ENCODE data around the gene DHX34.
"Not testable (repeated sequence)": the region's sequence is repeated elsewhere in the genome, so short reads cannot be mapped to it uniquely, and the experiment has no call there.

Gene DHX34

DNA sequence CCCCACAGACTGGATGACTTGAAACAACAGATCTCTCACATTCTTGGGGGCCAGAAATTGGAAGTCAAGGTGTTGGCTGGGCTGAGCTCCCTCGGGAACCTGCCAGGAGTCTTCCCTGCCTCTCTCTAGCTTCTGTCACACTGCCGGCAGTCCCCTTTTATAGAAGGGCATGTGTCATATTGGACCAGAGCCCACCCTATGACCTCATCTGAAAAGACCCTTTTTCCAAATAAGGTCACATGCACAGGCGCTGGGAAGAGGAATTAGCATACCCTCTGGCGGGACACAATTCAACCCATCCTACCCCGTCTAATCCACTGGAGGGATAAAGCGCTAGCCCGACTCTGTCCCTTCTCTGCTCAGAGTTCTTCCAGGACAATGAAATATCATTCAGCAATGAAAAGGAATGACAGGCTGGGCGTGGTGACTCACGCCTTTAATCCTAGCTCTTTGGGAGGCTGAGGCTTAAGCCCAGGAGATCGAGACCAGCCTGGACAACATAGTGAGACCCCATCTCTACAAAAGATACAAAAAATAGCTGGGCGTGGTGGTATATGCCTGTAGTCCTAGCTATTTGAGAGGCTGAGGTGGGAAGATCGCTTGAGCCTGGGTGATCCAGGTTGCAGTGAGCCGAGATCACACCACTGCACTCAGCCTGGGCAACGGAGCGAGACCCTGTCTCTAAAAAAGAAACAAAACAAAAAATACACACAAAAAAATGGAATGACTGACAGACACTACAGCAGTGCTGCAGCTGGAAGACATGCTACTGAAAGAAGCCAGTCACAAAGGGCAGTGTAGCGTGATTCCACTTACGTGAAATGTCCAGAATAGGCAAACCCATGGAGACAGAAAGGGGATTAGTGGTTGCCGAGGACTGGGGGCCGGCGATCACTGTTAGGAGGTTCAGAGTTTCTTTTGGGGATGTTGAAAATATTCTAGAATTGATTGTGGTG lies 41.7 kb downstream of the DHX34 start:
- DNase-seq: no peak

DNA sequence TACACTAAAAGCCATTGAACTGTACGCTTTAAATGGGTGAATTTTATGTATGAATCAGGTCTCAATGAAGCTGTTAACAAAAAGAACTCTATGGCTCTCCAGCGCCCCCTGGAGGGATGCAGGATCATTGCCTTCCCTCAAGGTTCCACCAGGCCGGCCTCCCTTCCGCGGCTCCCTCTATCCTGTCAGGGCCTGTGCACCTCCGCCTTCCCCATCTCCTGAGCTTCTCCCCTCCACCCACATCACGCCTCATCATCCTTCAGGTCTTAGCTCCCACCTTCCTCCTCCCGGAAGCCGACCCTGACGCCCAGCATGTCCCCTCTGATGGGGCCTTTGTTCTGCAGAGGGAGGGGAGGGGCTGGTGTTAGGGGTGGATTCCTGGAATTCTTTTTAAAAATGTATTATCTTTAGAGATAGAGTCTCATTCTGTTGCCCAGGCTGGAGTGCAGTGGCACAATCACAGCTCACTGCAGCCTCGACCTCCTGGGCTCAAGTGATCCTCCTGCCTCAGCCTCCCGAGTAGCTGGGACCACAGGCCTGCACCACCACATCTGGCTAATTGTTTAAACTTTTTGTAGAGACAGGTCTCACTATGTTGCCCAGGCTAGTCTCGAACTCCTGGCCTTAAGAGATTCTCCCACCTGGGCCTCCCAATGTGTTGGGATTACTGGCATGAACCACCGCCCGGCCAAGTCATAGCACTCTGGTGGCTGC lies 42.6 kb downstream of the DHX34 start:
- DNase-seq: peak; percentile 73

DNA sequence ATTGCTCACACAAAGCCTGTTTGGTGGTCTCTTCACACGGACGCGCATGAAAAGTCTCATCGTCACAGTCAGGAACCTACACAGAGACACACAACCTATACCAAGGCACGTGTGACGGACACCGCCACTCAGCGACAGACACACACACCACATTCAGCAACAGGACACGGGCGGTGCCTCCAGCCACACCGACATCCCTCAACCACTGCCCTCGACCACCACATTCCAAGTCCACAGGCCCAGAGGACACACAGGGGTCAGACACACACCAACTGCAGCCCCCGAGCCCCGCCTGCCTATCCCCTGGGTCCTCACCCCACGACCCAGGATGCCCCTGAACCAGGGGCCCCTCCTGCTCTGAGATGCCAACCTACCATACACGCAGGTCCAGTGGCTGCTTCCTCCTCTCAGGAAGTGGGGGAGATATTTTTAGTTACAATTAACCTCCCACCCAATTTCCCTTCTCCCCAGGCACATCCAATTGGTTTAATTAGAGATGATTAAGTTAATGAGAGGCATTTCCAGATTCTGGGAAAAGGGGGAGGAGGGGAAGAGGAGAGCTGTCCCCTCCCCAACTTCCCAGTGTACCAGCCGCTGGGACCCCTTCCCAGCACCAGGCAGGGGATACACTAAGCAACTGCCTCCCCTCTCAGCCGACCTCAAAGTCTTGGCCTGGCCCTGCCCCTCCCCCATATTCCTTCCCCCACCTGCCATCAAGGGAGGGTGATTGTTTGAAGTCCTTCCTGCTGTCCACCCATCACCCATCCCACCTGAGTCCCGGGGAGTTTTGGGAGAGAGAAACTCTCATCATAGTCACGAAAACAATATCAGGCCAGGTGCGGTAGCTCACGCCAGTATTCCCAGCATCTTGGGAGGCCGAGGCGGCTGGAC lies 49.8 kb downstream of the DHX34 start:
- no peak for DNase-seq

DNA sequence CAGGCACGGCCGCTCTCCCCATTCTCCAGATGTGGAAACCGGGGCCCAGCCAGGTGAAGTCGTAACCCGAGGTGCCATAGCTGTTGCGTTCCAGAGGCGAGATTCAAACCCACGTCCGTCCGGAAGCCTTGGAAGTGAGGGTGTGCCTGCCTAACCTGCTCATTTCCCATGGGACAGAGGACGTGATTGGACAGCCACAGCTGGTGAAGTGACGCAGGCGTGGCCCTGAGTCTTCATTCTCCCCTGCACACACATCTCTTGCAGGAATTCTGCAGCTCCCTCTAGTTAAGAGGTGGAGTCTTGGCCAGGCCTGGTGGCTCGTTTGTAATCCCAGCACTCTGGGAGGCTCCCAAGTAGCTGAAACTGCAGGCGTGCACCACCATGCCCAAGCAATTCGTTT lies 53.4 kb downstream of the DHX34 start:
- DNase-seq: no peak

DNA sequence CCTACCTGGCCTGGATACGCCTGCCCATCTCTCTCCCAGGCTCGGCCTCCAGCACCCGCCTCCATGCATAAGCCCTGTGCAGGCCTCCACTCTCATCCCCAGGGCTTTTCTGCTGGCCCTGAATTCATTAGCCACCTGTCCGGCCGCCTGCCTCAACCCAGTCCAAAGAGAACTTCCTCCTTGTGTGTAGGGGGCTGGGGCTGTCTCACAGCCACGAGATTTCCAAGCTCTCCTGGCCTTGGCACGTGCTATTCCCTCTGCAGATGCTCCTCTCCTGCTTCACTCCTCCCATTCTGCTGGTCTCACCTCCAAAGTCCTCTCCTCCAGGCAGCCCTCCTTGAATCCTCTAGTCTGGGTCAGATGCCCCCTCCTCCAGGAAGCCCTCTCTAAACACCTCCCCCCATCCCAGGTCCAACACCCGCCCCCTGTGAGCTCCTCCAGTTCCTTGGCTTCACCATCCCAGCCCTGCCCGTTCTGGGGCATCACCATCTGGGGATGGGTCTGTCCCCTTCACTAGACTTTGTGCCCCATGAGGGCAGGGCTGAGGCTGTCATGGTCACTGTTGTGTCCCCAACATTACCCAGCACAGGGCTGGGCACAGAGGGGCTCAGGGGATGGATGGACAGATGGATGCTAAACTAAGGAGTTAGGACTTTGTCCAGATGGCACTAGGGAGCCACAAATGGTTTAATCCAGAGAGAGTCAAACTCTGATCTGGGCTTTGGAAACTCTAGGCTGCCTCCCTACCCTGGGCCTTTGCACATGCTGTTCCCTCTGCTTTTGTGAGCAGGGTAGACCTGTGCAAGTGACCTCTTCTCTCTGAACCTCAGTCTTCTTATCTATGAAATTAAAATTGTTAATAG lies 55.5 kb downstream of the DHX34 start:
- no peak for DNase-seq

DNA sequence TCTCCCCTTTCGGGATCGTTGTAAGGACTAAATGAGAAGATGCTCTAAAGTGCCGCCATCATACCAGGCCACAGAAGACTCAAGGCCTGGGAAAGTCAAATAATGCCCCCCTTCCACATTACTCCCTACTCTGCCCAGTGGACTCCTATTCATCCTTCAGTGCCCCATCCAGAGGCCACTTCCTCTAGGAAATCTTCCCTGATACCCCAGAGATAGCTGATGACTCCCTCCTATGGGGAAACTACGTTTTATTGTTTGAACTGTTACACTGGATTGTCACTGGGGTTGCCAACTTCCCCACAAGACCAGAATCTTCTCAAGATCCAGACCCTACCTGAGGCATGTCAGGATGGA lies 56.1 kb downstream of the DHX34 start:
- no peak for DNase-seq

DNA sequence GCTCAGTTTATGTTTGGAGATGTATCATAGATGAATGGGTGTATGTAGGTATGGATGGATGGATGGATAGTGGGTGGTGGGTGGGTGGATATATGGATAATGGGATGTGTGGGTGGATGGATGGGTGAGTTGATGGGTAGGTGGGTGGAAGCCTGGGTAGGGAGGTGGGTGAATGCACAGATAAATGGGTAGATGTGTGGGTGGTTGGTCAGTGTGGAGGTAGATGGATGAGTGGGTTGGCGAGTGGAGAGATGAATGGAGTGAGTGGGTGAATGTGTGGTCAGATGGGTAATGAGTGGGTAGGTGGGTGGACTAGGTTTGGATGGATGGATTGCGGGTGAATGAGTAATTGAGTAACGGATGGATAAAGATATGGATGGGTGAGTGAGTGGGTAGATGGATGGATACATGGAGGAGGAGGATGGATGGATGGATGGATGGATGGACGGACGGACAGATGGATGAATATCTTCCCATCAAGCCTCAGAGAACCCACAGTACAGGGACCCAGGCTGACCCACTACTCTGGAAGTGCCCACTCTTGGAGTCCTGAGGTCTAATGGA lies 56.8 kb downstream of the DHX34 start:
- DNase-seq: no peak

DNA sequence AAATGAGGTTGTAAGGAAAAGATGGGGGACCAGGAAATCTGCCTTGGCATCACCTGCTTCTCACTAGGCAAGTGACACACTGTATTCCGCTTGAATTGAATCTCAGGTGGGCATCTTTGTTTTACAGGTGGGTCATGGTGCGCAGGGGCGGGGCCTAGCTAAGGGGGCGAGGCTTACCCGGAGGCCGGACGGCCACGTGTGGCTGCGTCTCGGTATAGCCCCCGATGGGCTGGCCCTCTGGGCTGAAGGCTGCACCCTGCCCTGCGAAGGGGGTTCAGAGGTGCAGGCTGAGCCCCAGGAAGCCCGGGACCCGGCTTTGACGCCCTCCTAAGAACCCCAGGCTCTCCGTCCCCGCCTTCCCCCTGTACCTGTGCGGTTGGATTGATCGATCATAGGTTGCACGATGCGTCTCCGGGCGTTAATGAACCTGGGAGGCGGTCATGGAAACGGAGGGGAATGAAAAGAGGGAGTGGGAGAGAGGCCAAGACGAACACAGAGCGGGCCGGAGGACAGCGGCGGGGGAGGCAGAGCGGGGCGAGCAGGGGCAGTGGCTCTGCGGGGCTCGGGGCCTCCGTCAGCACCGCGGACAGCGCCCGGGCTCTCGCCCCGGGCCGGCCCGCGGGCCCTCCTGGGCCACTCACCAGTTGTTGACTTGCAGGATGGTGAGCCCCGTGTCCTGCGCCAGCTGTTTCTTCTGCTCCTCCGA lies 57.7 kb downstream of the DHX34 start:
- DNase-seq: no peak

DNA sequence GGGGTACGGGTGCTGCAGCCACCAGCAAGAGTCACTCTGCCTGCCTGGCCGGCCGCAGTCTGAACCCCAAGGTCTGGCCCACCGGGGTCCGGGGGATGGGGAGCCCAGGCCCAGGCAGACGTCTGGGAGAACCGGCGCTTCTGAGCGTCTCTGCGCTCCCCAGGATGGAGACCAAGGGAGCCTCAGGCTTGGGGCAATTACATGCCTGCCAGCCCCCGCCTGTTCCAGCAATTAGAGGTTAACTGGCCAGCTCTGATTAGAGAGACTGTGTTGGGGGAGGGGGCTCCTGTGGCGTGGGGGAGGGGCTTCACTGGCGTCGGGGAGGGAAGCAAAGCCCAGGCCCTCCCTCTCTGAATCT lies 58.3 kb downstream of the DHX34 start:
- no peak for DNase-seq

DNA sequence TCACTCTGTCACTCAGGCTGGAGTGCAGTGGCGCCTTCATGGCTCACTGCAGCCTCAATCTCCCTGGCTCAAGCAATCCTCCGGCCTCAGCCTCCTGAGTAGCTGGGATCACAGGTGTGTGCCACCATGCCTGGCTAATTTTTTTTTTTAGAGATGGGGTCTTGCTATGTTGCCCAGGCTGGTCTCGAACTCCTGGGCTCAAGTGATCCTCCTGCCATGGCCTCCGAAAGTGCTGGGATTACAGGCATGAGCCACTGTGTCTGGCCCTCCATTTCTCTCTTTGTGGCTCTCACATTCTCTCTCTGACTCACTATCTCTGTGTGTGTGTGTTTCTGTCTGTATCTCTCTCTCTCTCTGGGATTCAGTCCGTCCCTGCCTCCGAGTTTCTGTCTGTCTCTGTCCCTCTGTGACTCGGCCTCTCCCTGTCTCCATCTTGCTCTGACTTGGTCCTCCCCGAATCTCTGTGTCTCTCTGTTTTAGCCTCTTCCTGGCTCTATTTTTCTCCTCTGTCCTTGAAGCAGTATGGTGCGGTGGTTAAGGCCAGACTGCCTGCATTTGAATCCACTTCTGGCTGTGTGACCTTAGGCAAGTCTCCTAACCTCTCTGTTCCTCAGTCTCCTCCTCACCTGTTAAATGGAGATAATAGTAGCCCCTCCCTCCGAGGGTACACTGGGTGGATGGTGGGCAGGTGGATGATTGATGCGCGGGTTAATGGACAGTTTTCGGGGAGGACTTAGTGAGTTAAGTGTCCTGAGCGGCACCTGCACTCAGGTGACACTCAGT lies 59.2 kb downstream of the DHX34 start:
- DNase-seq: no peak

DNA sequence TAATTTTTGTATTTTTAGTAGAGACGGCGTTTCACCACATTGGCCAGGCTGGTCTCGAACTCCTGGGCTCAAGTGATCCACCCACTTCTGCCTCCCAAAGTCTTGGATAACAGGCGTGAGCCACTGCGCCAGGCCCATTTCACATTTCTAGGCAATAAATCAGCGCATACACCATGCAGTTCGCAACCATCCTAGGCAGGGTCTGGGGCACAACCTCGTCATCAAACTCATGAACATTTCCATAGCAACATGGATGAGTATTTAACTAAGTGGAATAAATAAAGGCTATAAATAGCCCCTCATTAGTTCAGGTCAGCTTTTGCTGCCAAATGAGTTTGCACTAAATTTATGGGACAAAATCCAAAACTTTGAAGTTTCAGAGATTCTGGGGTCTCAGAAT lies 62.0 kb downstream of the DHX34 start:
- DNase-seq: no peak

DNA sequence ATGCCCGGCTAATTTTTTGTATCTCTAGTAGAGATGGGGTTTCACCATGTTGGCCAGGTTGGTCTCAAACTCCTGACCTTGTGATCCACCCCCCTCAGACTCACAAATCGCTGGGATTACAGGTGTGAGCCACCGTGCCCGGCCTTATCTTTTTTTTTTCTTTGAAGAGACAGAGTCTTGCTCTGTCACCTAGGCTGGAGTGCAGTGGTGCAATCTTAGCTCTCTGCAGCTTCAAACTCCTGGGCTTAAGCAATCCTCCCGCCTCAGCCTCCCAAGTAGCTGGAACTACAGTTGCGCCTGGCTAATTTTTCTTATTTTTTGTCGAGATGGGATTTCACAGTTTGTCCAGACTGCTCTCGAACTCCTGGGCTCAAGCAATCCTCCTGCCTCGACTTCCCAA lies 62.6 kb downstream of the DHX34 start:
- DNase-seq: not testable (repeated sequence)

DNA sequence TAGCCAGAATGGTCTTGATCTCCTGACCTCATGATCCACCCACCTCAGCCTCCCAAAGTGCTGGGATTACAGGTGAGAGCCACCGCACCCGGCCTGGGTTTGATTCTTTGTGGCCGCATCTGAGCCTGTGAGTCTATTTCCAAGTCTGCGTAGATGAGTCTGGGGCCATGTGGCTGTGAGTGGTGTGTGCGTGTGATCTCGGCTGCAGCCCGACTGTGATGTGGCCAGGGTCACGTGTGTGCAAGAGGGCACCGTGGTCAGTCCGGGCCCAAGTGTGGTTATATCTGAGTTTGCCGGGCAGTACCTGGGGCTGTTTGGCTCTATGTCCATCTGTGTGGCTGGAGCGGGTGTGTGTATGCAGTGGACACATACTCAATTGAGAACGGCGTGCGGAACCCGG lies 64.8 kb downstream of the DHX34 start:
- DNase-seq: no peak

DNA sequence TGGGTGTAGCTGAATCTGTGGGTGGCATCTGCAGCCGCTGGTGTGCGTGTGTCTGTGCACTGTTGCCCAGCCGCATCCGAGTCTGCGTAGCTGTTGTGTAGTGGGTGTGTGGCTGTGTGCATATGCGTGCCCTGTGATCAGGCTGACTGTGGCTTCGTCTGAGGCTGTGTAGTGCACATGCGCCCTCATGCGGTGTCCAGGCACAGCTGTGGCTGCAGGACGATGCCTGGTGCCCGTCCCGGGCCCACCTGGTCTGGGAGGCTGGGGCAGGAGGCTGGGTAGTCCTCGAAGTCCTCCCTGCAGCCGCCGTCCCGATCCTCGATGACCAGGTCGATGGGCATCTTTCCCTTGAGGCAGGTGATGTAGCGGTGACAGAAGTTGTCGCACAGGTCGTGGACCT lies 65.4 kb downstream of the DHX34 start:
- no peak for DNase-seq

DNA sequence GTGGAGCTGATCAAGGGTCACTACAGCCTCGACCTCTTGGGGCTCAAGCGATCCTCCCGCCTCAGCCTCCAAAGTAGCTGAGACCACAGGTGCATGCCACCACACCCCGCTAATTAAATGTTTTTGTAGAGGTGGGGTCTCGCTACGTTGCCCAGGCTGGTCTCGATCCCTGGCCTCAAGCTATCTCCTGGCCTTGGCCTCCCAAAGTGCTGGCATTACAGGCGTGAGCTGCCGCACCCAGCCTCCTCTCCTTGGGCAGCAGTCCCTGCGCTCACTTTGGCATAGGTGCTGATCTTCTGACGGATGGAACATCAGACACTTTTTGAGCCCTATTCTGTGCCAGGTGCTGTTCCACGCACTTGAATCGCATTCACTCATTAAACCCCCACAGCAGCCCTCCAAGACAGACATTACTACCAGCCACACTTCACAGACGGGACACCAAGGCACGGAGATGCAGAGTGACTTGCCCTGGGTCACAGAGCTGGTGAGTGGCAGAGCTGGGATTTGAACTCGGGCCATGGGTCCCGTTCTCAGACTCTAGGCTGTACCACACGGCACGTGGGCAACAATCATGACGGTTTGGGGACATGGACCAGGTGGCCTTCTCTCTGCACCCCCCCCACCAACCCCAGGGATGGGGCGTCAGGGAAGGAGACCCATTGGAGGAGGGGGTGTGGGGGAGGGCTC lies 67.0 kb downstream of the DHX34 start:
- DNase-seq: no peak

DNA sequence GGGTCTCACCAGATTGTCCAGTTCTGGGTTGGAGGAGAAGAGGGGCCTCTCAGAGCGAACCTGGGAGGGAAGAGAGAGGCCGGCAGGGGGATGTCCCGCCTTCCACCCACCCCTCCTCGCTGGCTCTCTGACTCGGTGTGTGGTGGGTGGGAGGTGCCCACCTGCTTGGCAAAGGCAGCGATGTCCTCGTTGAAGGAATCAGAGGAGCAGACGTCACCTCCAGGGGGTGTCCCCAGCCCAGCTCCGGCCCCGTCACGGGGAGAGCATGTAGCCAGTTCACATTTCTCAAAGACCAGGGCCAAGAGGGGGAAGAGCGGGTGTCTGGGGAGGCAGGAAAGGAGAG lies 67.5 kb downstream of the DHX34 start:
- DNase-seq: no peak

DNA sequence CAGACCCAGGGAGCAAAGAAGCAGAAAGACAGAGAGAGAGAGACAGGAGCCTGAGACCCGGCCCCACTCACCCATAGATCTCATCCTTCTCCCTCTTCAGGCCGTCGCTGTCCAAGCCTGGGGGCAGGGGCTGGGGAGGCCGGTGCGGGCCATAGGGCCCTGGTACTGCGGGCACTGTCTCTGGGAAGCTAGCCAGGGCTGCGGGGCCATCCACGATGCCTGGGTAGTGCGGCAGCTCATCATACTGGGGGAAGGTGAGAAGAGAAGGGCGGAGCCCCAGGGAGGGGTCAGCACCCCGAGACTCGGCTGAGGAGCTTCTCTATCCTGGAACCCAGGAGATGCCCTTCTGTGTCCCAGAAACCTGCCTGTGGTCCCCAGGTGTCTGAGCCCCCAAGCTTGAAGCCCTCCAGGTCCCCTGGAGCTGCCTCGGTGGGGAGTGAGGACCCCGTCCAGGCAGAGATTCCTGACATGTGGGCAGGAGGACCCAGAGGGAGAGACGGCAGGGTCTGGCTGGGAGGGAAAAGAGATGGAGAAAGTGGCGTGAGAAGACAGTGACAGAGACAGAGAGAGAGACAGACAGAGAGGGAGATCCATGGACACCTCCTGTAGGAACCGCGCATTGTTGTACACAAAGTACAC lies 68.1 kb downstream of the DHX34 start:
- DNase-seq: no peak

DNA sequence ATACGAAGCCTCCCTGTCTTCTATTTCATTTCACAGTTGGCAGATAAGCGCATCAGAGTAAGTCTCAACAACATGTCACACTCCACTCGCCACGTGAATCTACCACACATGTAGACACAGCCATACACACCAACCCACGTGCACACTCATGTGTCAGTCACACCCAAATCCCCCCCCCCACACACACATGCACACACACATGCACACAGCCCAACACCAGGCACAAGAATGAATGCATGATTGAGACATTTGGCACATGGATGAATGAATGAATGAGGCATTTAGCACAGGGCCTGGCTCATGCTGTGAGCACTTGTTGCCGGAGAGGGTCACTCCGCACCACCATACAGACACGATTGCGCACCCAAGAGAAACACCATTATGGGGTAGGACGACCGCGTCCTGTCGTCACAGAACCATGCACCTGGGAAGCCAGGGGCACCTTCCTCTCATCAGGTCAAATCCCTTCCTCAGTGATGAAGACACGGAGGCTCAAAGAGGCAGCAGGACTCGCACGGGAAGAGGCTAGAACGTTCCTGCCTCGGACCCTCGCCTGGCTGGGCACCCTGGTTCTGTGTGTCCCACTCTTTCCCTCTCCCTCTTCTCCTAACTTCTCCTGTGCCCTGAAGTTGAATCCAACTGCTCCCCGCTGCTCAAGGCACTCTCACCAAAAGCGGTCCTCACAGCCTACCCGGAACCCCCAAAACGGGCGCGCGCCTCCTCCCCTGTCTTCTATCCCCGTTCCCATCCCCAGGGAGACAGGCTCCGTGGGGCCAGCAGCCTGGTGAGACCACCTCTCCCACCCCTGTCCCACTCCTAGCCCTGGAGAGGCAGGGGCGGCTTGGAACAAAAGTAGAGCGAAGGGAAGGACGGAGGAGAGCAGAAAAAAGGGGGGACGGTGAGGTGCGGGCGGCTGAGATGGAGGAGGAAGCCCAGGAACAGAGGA lies 68.9 kb downstream of the DHX34 start:
- DNase-seq: no peak

DNA sequence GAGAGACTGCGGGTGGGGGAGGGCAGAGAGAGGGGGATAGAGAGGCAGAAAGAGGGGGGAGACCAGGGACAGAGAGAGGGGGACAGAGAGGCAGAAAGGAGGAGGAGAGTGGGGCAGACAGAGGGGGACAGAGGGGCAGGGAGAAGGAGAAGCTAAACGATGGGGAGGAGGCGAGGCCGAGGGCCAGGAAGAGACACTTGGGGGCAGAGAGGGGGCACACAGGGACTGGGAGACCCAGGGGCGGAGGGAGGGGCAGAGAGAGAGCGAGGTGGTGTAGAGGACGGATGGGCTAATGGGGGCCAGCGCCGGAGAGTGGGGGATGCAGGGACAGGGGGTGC lies 69.5 kb downstream of the DHX34 start:
- no peak for DNase-seq
